ENCODE measurements around the gene TBX4.

DNA sequence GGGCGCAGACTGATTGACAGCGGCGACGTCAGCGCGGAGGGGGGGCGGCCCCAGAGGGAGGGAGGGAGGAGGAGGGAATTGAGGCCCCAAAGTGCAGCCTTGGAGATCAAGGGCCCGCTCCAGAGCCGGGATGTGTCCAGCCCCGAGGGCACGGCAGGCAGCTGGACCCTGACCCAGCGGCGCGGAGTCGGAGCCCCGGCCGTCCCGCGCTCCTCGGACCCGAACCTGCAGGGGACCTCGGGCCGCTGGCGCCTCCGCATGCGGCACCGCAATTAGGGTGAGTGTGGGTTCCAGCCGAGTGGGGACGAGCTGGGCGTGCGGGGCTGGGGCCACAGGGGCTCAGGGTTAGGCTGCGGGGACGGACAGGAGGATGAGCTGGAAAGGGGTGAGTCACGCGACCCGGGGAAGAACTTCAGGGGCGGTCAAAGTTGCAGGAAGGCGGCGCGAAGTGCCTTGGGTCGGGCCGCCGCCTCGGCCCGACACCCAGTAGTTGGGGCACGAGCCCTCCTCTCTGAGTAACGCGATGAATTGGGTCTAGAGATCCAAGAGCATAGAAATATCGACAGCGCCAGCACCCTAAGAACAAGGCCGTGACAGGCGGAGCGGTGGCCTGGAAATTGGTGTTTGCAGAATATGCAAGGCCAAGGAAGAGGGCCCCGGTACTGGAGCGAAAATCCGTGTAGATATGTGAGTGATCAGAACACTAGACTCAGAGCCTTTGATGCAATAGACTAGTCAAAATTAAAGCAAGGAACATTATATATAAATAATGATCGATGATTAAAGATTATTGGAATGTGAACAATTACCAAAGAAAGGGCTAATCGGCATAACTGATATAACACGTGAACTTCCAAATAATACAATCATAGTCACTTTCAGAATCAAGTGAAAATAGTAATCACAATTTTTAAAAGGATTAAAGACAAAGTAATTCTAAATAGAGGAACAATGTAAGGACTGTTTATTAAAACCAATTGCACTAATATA lies at the start of gene TBX4:
- TF ChIP-seq POLR2A (IDR thresholded peaks at IDR 0.05) = no peak
- TF ChIP-seq, protein P1, sequence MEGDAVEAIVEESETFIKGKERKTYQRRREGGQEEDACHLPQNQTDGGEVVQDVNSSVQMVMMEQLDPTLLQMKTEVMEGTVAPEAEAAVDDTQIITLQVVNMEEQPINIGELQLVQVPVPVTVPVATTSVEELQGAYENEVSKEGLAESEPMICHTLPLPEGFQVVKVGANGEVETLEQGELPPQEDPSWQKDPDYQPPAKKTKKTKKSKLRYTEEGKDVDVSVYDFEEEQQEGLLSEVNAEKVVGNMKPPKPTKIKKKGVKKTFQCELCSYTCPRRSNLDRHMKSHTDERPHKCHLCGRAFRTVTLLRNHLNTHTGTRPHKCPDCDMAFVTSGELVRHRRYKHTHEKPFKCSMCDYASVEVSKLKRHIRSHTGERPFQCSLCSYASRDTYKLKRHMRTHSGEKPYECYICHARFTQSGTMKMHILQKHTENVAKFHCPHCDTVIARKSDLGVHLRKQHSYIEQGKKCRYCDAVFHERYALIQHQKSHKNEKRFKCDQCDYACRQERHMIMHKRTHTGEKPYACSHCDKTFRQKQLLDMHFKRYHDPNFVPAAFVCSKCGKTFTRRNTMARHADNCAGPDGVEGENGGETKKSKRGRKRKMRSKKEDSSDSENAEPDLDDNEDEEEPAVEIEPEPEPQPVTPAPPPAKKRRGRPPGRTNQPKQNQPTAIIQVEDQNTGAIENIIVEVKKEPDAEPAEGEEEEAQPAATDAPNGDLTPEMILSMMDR (IDR thresholded peaks at IDR 0.05) = no peak

All from thyroid gland (tissue), 4 donors.